Middle frontal gyrus (tissue), 1 donor: ENCODE data around the gene AP2A2.
"Not testable (repeated sequence)": the region's sequence is repeated elsewhere in the genome, so short reads cannot be mapped to it uniquely, and the experiment has no call there.

ENCODE experiments used
- DNase-seq: peaks from one replicate; pipeline ENCODE4 v3.0.0-alpha.2; 2015; ENCODE audit warnings: low spot score; ENCODE audit errors: extremely low spot score

Gene AP2A2

GRCh38 chr11:1012740-1013630, 87.3 kb downstream of the AP2A2 start:
- DNase-seq = no peak

GRCh38 chr11:1013631-1013935, 87.9 kb downstream of the AP2A2 start:
- DNase-seq = no peak

- DNase-seq = no peak
Measured at GRCh38 chr11:1014276-1014675, 88.6 kb downstream of the AP2A2 start.

GRCh38 chr11:1015064-1015463, 89.4 kb downstream of the AP2A2 start:
- DNase-seq = no peak

GRCh38 chr11:1015826-1016545, 90.3 kb downstream of the AP2A2 start:
- no peak for DNase-seq

- DNase-seq = not testable (repeated sequence)
Measured at GRCh38 chr11:1016610-1017126, 91.0 kb downstream of the AP2A2 start.

- DNase-seq = no peak
Measured at GRCh38 chr11:1017269-1018005, 91.8 kb downstream of the AP2A2 start.

- no peak for DNase-seq
Measured at GRCh38 chr11:1018091-1018490, 92.4 kb downstream of the AP2A2 start.

GRCh38 chr11:1019321-1019910, 93.7 kb downstream of the AP2A2 start:
- DNase-seq = no peak

- no peak for DNase-seq
Measured at GRCh38 chr11:1020211-1020905, 94.7 kb downstream of the AP2A2 start.

GRCh38 chr11:1022411-1022810, 96.7 kb downstream of the AP2A2 start:
- no peak for DNase-seq

- DNase-seq = no peak
Measured at GRCh38 chr11:1022908-1023810, 97.5 kb downstream of the AP2A2 start.

- DNase-seq = no peak
Measured at GRCh38 chr11:1023811-1024596, 98.3 kb downstream of the AP2A2 start.

GRCh38 chr11:1024597-1025409, 99.1 kb downstream of the AP2A2 start:
- no peak for DNase-seq

GRCh38 chr11:1025410-1026162, 99.9 kb downstream of the AP2A2 start:
- no peak for DNase-seq

GRCh38 chr11:1026163-1026450, 100.4 kb downstream of the AP2A2 start:
- DNase-seq = no peak

- no peak for DNase-seq
Measured at GRCh38 chr11:1026641-1027482, 101.2 kb downstream of the AP2A2 start.
